ENCODE data around the gene RDH5. TPM values are rescaled to one million over a fixed set of nuclear protein-coding genes. Genes with fewer than 3 reads are reported as not detected.
A peak's percentile ranks its signal among the peaks of the same experiment; 100 is the strongest.

RDH5 gene
- total RNA-seq, 1 experiment from 2014 or later, result 12.6 TPM

DNA sequence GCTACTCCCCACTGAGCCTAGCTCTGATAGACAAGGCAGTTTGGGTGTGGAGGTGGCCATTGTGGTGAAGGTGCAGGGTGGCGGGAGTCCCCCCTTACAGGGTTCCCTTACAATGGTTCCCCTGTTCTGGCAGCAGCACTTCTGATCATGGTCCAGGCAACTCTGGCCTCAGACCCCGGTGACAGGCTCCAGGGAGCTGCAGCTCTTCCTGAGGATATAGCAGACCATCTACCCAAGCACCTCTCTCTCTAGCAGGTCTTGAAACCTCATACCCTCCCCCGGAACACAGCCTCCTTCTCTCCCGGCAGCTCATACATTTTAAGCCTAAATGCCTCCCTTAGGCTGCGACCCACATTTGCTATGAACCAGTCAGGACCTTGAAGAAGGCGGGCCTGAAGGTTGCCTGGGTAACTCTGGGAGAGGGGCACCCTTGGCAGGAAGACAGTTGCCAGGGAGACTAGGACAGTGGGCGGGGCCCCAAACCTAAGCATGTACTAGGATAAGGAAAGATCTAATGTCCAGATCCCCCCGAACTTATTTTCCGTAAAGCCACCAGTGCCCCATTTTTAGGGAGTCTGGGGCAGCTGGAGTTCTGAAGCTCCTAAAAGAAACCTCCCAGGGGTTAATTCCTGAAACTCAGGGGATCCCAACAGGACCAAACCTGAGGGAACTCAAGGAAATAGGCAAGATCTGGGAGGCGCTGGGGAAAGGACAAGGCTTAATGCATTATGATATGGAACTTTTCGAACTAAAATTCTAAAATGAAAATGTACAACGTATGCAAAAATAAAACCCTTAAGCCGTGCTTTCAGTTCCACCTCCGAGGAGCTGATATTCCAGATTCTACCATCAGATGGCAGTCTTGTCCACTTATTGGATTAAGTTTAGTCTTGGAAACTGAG is 18.2 kb downstream of the RDH5 start:
- POLR2A ChIA-PET (ENCODE audit: unreplicated experiment), result interaction anchor here (1.0 to 1.3 kb wide), 2 partner anchors 9 to 195 kb away, joined by 6 to 7 read pairs; partner anchors contain the start of gene CD63
- no peaks in the 10 kb centered on the region for H3K27me3 ChIP-seq (ENCODE audit: insufficient read depth, low read depth)
- no peaks in the 10 kb centered on the region for H3K9me2 ChIP-seq (ENCODE audit: insufficient read depth)
- H4K20me1 ChIP-seq (ENCODE audit: insufficient read depth), result no peaks in the 10 kb centered on the region
- H2AFZ ChIP-seq, result peak overlapping the region; percentile 75
- CTCF ChIA-PET, result interaction anchor here (0.6 to 2.2 kb wide), 9 partner anchors 9 to 458 kb away, joined by 3 to 21 read pairs (median 3); partner anchors contain the start of genes CD63, RDH5, SUOX and ZC3H10
- H3K4me3 ChIP-seq, result peak overlapping the region; percentile 74
- intact Hi-C loops (cut with micrococcal nuclease; ENCODE audit: unreplicated experiment), result loop anchor here (1.0 to 5.0 kb wide), 4 partner anchors 202 to 899 kb away; partner anchors contain the start of genes RPS26 and ZC3H10
- no peak for TF ChIP-seq EZH2 (IDR thresholded peaks at IDR 0.05; ENCODE audit: low read depth)
- TF ChIP-seq, protein P1, sequence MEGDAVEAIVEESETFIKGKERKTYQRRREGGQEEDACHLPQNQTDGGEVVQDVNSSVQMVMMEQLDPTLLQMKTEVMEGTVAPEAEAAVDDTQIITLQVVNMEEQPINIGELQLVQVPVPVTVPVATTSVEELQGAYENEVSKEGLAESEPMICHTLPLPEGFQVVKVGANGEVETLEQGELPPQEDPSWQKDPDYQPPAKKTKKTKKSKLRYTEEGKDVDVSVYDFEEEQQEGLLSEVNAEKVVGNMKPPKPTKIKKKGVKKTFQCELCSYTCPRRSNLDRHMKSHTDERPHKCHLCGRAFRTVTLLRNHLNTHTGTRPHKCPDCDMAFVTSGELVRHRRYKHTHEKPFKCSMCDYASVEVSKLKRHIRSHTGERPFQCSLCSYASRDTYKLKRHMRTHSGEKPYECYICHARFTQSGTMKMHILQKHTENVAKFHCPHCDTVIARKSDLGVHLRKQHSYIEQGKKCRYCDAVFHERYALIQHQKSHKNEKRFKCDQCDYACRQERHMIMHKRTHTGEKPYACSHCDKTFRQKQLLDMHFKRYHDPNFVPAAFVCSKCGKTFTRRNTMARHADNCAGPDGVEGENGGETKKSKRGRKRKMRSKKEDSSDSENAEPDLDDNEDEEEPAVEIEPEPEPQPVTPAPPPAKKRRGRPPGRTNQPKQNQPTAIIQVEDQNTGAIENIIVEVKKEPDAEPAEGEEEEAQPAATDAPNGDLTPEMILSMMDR (conservative IDR thresholded peaks at IDR 0.05), result peak; percentile 90
- no peaks in the 10 kb centered on the region for H3K36me3 ChIP-seq (ENCODE audit: low read depth)
- H3K9me3 ChIP-seq (ENCODE audit: insufficient read depth, low read depth), result no peaks in the 10 kb centered on the region
- peak overlapping the region; percentile 98 for H3K4me2 ChIP-seq
- no TSS peak for BruUV-seq (replicated peaks)
- H3K27ac ChIP-seq, result no peak overlapping the region
- peak; percentile 68 to 71 for DNase-seq
- H3F3A ChIP-seq (ENCODE audit: insufficient read depth, low read depth), result peaks cover 10% of the 10 kb centered on the region; the same call in 1 of the 2 replicates
- H3K4me1 ChIP-seq (replicated peaks; ENCODE audit: insufficient read depth), result peaks cover 12% of the 10 kb centered on the region
- no peaks in the 10 kb centered on the region for H3K79me2 ChIP-seq (ENCODE audit: low read depth)

DNA sequence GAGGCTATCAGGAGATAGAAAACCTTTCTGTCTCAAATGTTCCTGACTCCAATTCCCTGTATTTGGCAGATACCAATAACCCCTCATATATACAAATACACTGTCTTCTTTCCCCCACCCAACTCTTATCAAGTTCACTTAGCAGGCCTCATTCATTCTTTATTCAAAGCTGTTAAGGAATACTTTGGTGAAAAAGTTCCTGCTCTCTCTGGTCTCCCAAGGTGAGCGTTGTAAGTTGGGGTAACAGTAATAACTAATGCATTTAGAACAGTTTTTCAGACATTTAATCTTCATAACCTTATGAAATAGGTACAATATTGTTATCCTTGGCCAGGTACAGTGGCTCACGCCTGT is 18.8 kb downstream of the RDH5 start:
- ChIA-PET CTCF (interaction anchor here (1.0 to 1.8 kb wide), 5 partner anchors 9 to 258 kb away, joined by 3 to 21 read pairs (median 3); partner anchors contain the start of genes CD63 and SUOX), POLR2A (ENCODE audit: unreplicated experiment) (interaction anchor here (1.0 to 1.3 kb wide), 2 partner anchors 10 to 194 kb away, joined by 6 to 7 read pairs; partner anchors contain the start of gene CD63)
- no peak for DNase-seq
- H3K9me3 ChIP-seq (ENCODE audit: insufficient read depth, low read depth), result no peaks in the 10 kb centered on the region
- no peaks in the 10 kb centered on the region for H4K20me1 ChIP-seq (ENCODE audit: insufficient read depth)
- H3K36me3 ChIP-seq (ENCODE audit: low read depth), result no peaks in the 10 kb centered on the region
- BruUV-seq (replicated peaks), result no TSS peak
- TF ChIP-seq EZH2 (IDR thresholded peaks at IDR 0.05; ENCODE audit: low read depth), result no peak
- TF ChIP-seq, protein P1 (conservative IDR thresholded peaks at IDR 0.05), result no peak
- H3K4me1 ChIP-seq (replicated peaks; ENCODE audit: insufficient read depth), result peaks cover 17% of the 10 kb centered on the region
- peak overlapping the region; percentile 98; the same call in 1 of the 2 replicates for H3K4me2 ChIP-seq
- H3K9me2 ChIP-seq (ENCODE audit: insufficient read depth), result no peaks in the 10 kb centered on the region
- H3K4me3 ChIP-seq, result peak overlapping the region; percentile 74; the same call in 1 of the 2 replicates
- no peak overlapping the region for H3K27ac ChIP-seq
- peaks cover 10% of the 10 kb centered on the region; the same call in 1 of the 2 replicates for H3F3A ChIP-seq (ENCODE audit: insufficient read depth, low read depth)
- no peaks in the 10 kb centered on the region for H3K27me3 ChIP-seq (ENCODE audit: insufficient read depth, low read depth)
- H3K79me2 ChIP-seq (ENCODE audit: low read depth), result no peaks in the 10 kb centered on the region
- intact Hi-C loops (cut with micrococcal nuclease; ENCODE audit: unreplicated experiment), result loop anchor here (1.0 to 5.0 kb wide), 3 partner anchors 201 to 898 kb away; partner anchors contain the start of gene ZC3H10
- no peak overlapping the region for H2AFZ ChIP-seq

DNA sequence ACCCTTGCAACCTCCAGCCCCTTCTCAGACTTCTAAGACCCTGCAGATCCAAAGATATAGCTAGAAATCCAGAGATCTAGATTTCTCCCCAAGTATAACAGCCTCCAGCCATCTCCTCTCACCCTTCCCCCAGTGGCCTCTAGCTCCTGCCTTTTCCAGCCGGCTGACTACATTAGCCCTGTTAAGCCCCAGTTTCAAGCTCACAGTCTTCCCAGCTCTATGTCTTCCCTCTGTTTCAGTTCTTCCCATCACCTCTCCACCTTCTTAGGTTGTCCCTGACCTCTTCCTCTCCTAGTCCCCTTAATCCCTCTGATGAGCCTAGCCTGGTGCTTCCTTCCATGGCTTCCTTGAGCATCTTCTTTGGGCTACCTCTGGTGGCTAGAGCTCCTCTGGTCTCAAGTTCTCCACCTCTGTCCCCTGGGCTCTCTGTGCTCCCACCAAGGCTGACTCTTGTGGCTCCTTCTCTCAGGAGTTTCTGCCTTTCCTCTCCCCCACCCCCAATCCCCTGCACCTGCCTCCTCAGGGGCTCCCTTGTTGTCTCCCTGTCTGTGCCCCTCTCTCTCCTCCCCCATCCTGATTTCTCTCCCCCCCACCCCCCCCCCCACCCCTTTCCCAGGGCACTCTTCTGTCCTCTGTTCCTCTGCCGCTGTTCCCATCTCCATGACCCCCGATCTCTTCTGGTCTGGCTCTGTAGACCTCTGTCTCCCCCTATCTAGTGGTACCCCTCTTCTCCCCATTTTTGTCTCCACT is 21.9 kb downstream of the RDH5 start:
- POLR2A ChIA-PET (ENCODE audit: unreplicated experiment), result interaction anchor here (0.6 to 0.7 kb wide), 2 partner anchors 19 to 114 kb away, joined by 3 to 4 read pairs; no protein-coding TSS in a partner anchor
- Histone ChIP-seq H3K4me3 (peak overlapping the region; percentile 57), H3K9me3 (ENCODE audit: insufficient read depth, low read depth) (no peaks in the 10 kb centered on the region), H4K20me1 (ENCODE audit: insufficient read depth) (no peaks in the 10 kb centered on the region), H3K27ac (no peak overlapping the region), H3K4me2 (peak overlapping the region; percentile 80), H3K27me3 (ENCODE audit: insufficient read depth, low read depth) (no peaks in the 10 kb centered on the region), H2AFZ (0 out of 2 replicates have a peak overlapping the region, but pooled peaks have one; percentile 59), H3K36me3 (ENCODE audit: low read depth) (no peaks in the 10 kb centered on the region), H3F3A (ENCODE audit: insufficient read depth, low read depth) (peaks cover 10% of the 10 kb centered on the region; the same call in 1 of the 2 replicates), H3K4me1 (replicated peaks; ENCODE audit: insufficient read depth) (peaks cover 21% of the 10 kb centered on the region), H3K9me2 (ENCODE audit: insufficient read depth) (no peaks in the 10 kb centered on the region), H3K79me2 (ENCODE audit: low read depth) (no peaks in the 10 kb centered on the region)
- CTCF ChIA-PET, result interaction anchor here (0.6 to 0.7 kb wide), 2 partner anchors 67 to 244 kb away, joined by 3 to 4 read pairs; no protein-coding TSS in a partner anchor
- no peak for DNase-seq
- TF ChIP-seq, protein P1 (conservative IDR thresholded peaks at IDR 0.05), result no peak
- no peak for TF ChIP-seq EZH2 (IDR thresholded peaks at IDR 0.05; ENCODE audit: low read depth)
- intact Hi-C loops (cut with micrococcal nuclease; ENCODE audit: unreplicated experiment), result loop anchor here (5.0 kb wide), 1 partner anchor 75 kb away; the partner anchor contains the start of genes ORMDL2 and SARNP
- BruUV-seq (replicated peaks), result no TSS peak
